Endodermal cell (in vitro differentiated cells): ENCODE results near the gene PDCD1LG2. TPM values are rescaled to one million over a fixed set of nuclear protein-coding genes. Genes with fewer than 3 reads are reported as not detected.

Source experiments
- DNase-seq: peaks from one replicate; pipeline ENCODE4 v3.0.0-alpha.2; 2017
- H3K27ac ChIP-seq: 2 replicates; pipeline ENCODE4 v1.5.1; 2013; ENCODE audit warnings: mild to moderate bottlenecking, low read depth, low read length, moderate library complexity
- H3K27me3 ChIP-seq: 2 replicates; pipeline ENCODE4 v1.6.1; 2013; ENCODE audit warnings: mild to moderate bottlenecking, low read length, moderate library complexity; ENCODE audit not compliant: insufficient read depth, control insufficient read depth, poor library complexity, severe bottlenecking
- H3K36me3 ChIP-seq: 2 replicates; pipeline ENCODE4 v1.7.0; 2013; ENCODE audit warnings: mild to moderate bottlenecking, low read length, moderate library complexity; ENCODE audit not compliant: control insufficient read depth, insufficient read depth
- H3K4me1 ChIP-seq: one replicate; pipeline ENCODE4 v1.7.0; 2013; ENCODE audit warnings: low read length; ENCODE audit not compliant: control insufficient read depth, insufficient read depth
- H3K4me3 ChIP-seq: 2 replicates; pipeline ENCODE4 v1.5.1; 2013; ENCODE audit warnings: mild to moderate bottlenecking, low read length, moderate library complexity
- H3K9ac ChIP-seq: 2 replicates; pipeline ENCODE4 v1.6.1; 2013; ENCODE audit warnings: mild to moderate bottlenecking, low read length, moderate library complexity; ENCODE audit not compliant: poor library complexity, severe bottlenecking; ENCODE audit errors: extremely low read depth
- H3K9me3 ChIP-seq: 2 replicates; pipeline ENCODE4 v1.6.1; 2013; ENCODE audit warnings: mild to moderate bottlenecking, low read length, moderate library complexity; ENCODE audit not compliant: control insufficient read depth
- H3K27ac Mint-ChIP-seq: 2 replicates; pipeline ENCODE4 v1.8.0; 2020; ENCODE audit warnings: mixed read lengths
- H3K27me3 Mint-ChIP-seq: 2 replicates; pipeline ENCODE4 v1.8.0; 2021; ENCODE audit warnings: mild to moderate bottlenecking, mixed read lengths; ENCODE audit not compliant: insufficient read depth
- H3K36me3 Mint-ChIP-seq: 2 replicates; pipeline ENCODE4 v1.8.0; 2020; ENCODE audit warnings: low read depth, mixed read lengths
- H3K4me1 Mint-ChIP-seq: 2 replicates; pipeline ENCODE4 v1.8.0; 2020; ENCODE audit warnings: mixed read lengths
- H3K4me3 Mint-ChIP-seq: 2 replicates; pipeline ENCODE4 v1.8.0; 2020; ENCODE audit warnings: mild to moderate bottlenecking, moderate library complexity, mixed read lengths
- H3K9me3 Mint-ChIP-seq: 2 replicates; pipeline ENCODE4 v1.8.0; 2020; ENCODE audit warnings: mild to moderate bottlenecking, mixed read lengths
- WGBS, 2 experiments: methylation state at CpG; one replicate each; pipeline versions ENCODE4 v1.1.5 to v1.1.7; 2013; ENCODE audit warnings: missing lambda C conversion rate in 2 of 2, mixed read lengths in 1 of 2; ENCODE audit not compliant: insufficient coverage in 1 of 2, insufficient read length in 1 of 2; 5-methylcytosine and 5-hydroxymethylcytosine counted together
- total RNA-seq, 2 donors: library from RNA; stranded (reverse); fragmentation: NEBNext Ultra II Directional in 1 of 2; extraction: Animal tissue kit (Norgen Biotek cat#: 25700) in 1 of 2; gene quantifications; 2 replicates in 1 of 2; 3 replicates in 1 of 2; pipeline ENCODE4 v1.2.1, GENCODE V29; 2021
- TF ChIP-seq, protein P1 (sequence below): fragments of 200-600 bp; sonication (generic); conservative IDR thresholded peaks from 2 replicates; pipeline ENCODE4 v1.5.0; 2021; ENCODE audit warnings: antibody characterized with exemption, mild to moderate bottlenecking

The PDCD1LG2 gene
- total RNA-seq, 2 donors from 2014 or later = not detected

DNA sequence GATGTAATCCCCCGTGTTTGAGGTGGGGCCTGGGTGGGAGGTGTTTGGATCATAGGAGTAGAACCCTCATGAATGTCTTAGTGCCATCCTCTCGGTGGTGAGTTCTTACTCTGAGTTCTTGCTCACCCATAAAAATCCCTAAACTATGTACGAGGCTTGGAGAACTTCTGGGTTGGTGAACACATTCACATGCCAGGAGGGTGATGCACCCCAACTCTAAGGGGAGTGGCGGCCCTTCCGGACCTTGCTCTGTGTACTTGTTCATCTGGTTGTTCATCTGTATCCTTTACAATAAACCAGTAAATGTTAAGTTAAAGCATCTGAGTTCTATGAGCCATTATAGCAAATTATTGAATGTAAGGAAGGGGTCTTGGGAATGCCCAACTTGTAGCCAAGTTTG, 82.6 kb downstream of the PDCD1LG2 start:
- no peak for DNase-seq
- H3K27me3 Mint-ChIP-seq = no peaks in the 10 kb centered on the region
- no peak overlapping the region for H3K4me3 Mint-ChIP-seq
- TF ChIP-seq, protein P1, sequence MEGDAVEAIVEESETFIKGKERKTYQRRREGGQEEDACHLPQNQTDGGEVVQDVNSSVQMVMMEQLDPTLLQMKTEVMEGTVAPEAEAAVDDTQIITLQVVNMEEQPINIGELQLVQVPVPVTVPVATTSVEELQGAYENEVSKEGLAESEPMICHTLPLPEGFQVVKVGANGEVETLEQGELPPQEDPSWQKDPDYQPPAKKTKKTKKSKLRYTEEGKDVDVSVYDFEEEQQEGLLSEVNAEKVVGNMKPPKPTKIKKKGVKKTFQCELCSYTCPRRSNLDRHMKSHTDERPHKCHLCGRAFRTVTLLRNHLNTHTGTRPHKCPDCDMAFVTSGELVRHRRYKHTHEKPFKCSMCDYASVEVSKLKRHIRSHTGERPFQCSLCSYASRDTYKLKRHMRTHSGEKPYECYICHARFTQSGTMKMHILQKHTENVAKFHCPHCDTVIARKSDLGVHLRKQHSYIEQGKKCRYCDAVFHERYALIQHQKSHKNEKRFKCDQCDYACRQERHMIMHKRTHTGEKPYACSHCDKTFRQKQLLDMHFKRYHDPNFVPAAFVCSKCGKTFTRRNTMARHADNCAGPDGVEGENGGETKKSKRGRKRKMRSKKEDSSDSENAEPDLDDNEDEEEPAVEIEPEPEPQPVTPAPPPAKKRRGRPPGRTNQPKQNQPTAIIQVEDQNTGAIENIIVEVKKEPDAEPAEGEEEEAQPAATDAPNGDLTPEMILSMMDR = no peak
- H3K9me3 ChIP-seq = no peaks in the 10 kb centered on the region
- peaks cover 4% of the 10 kb centered on the region for H3K4me1 ChIP-seq
- WGBS, 2 experiments = 95 to 100% methylated on average over 1 to 5 of the region's 5 CpGs
- no peak overlapping the region for H3K4me3 ChIP-seq
- H3K36me3 ChIP-seq = no peaks in the 10 kb centered on the region
- no peaks in the 10 kb centered on the region for H3K27me3 ChIP-seq
- H3K27ac ChIP-seq = no peak overlapping the region
- H3K36me3 Mint-ChIP-seq = no peaks in the 10 kb centered on the region
- H3K27ac Mint-ChIP-seq = no peak overlapping the region
- H3K9ac ChIP-seq = no peak overlapping the region
- peaks cover 18% of the 10 kb centered on the region for H3K4me1 Mint-ChIP-seq
- no peaks in the 10 kb centered on the region for H3K9me3 Mint-ChIP-seq

DNA sequence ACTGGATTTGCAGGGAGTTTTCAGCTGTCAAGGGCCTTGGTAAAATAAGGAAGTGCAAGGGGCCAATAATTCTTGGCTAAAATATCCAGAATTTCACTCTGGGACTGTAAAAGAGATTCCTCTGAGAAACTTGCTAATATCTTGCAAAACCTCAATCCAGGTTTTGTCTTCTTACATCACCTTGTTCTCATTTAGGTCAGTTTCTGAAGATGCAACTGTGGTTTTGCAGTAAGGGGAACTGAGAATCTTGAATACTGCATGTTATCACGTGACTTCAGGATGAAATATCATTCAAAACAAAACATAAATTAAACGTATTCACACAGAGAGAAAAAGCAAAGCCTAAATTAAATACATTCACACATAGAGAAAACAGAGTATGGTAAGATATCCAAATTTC, 83.6 kb downstream of the PDCD1LG2 start:
- WGBS, 2 experiments = 76 to 94% methylated on average over 2 of the region's 2 CpGs
- H3K4me1 ChIP-seq = peaks cover 4% of the 10 kb centered on the region
- peaks cover 14% of the 10 kb centered on the region for H3K4me1 Mint-ChIP-seq

DNA sequence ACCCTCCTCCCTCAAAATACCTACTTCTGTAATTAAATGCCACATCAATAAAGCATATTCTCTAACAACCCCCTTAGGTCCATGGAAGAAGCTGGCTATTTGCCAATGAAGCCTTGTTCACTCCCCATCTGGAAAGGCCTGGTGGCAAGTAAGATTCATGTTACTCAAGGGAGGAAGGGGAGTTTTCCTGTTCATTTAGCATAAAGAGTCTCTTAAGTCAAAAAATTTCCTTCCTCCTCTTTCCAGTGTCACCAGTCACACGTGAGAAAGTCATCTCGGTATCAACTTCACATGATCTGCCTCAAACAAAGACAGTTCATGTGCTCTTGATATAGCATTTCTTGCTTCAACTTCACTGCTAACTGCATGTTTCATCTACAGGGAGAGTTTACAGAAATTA, 85.8 kb downstream of the PDCD1LG2 start:
- TF ChIP-seq, protein P1 = no peak
- Histone ChIP-seq H3K27me3 (no peaks in the 10 kb centered on the region), H3K9me3 (peaks cover 7% of the 10 kb centered on the region), H3K4me1 (peaks cover 4% of the 10 kb centered on the region), H3K36me3 (no peaks in the 10 kb centered on the region), H3K27ac (no peak overlapping the region), H3K4me3 (no peak overlapping the region), H3K9ac (no peak overlapping the region)
- WGBS, 2 experiments = 93 to 100% methylated on average over 2 of the region's 2 CpGs
- no peak for DNase-seq
- Mint-ChIP-seq H3K9me3 (no peaks in the 10 kb centered on the region), H3K27me3 (no peaks in the 10 kb centered on the region), H3K27ac (no peak overlapping the region), H3K4me1 (peaks cover 7% of the 10 kb centered on the region), H3K36me3 (no peaks in the 10 kb centered on the region), H3K4me3 (no peak overlapping the region)

More for the DNA sequence above, 83.6 kb downstream of the PDCD1LG2 start:
- Histone ChIP-seq H3K9ac (no peak overlapping the region), H3K27ac (no peak overlapping the region), H3K4me3 (no peak overlapping the region), H3K36me3 (no peaks in the 10 kb centered on the region), H3K9me3 (peaks cover 4% of the 10 kb centered on the region), H3K27me3 (no peaks in the 10 kb centered on the region)
- no peaks in the 10 kb centered on the region for H3K27me3 Mint-ChIP-seq
- H3K27ac Mint-ChIP-seq = no peak overlapping the region
- TF ChIP-seq, protein P1 = no peak
- no peaks in the 10 kb centered on the region for H3K36me3 Mint-ChIP-seq
- no peaks in the 10 kb centered on the region for H3K9me3 Mint-ChIP-seq
- DNase-seq = no peak
- H3K4me3 Mint-ChIP-seq = no peak overlapping the region
